Colon (tissue), 2 donors: ENCODE measurements around the gene CUX1.
"Not testable (repeated sequence)": the region's sequence is repeated elsewhere in the genome, so short reads cannot be mapped to it uniquely, and the experiment has no call there.

Experiments used
- FAIRE-seq: peaks from 2 replicates; lab custom pipeline; 2012; peaks lifted over from hg19 to GRCh38; lab: Jason Lieb, UNC
- donor health status: control.
- donor health status: control.

Gene CUX1

GRCh38 chr7:101795461-101795860 is 22.0 kb upstream of the CUX1 start:
- no peak for FAIRE-seq

DNA sequence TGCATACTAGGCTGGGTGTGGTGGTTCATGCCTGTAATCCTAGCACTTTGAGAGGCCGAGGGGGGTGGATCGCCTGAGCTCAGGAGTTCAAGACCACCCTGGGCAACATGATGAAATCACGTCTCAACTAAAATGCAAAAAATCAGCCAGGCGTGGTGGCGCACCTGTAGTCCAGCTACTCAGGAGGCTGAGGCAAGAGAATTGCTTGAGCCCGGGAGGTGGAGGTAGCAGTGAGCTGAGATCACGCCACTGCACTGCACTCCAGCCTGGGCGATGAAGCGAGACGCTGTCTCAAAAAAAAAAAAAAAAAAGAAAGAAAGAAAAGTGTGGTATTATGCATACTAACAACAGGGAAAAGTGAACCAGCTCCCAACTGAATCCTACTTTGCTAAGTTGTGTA is 19.3 kb upstream of the CUX1 start:
- not testable (repeated sequence) for FAIRE-seq

DNA sequence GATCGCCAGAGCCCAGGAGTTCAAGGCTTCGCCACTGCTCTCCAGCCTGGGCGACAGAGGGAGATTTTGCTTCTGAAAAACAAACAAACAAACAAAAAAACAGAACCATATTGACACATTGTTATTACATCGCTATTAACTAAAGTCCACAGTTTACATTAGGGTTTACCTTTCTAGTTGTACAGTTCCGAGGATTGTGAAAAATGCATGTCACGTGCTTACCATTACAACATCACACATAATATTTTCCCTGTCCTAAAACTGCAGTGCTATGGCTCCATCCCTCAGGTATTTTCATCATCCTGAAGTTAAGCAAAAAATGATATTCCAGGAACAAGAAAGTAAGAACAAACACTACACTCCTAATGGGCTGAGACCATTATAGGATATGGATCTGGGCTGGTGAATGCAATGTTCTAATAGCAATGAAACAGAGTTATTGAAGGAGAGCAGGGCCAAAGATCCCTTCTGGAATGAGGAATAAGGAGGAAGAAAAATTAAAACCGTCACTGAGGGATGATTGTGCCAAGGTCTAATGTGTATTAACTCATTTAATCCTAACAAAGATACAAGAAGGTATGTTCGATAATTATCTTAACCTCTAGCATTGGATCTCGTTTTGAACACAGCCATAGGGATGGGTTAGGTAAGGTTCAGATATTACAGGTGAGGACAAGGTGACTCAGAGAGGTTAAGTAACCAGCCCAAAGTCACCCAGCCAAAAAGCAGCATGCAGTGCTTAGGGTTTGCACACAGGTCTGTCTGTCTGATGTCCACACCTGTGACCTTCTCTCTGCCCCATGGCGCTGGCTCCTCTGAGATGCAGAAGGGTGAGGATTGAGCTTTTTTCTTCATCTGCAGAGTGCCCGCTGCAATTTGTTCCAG is 14.0 kb upstream of the CUX1 start:
- no peak for FAIRE-seq

DNA sequence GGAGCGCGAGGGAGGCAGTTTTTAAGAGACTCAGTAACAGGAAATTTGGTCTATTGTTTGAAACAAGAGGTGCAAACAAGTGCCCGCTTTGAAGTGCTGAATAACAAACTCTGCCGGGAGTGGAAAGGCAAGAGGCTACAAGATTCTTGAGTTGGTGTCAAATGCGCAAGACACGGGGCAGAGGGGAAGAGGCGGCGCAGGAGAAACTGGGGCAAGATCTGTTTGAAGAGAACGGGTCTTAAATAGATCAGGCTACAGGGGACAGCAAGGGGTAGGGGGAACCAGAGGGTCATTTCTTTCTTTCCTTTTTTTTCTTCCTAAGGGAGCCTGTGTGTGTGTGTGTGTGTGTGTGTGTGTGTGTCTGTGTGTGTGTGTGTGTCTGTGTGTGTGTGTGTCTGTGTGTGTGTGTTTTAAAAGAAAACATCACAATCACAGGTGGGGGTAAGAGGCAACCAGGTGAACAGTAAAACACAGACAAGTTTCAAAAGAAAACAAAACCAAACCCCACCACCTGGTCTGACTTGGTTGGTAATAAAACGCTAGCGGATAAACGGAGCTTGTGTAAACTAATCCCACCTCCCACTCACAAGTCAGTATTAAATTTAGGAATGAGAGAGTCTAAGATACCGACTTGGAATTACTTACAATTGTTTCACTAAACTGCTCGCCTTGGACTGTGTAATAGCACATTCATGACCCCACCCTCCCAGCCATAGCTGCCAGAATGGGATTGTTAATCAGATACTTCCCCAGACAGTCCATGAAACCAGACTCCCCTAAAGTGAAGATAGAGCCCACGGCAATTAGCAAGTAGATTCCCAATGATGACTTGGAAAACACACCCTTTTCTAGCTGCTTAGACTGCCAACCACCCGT is 13.1 kb upstream of the CUX1 start:
- no peak for FAIRE-seq

GRCh38 chr7:101804967-101805366 is 12.5 kb upstream of the CUX1 start:
- no peak for FAIRE-seq

GRCh38 chr7:101812595-101812994 is 4.8 kb upstream of the CUX1 start:
- no peak for FAIRE-seq

DNA sequence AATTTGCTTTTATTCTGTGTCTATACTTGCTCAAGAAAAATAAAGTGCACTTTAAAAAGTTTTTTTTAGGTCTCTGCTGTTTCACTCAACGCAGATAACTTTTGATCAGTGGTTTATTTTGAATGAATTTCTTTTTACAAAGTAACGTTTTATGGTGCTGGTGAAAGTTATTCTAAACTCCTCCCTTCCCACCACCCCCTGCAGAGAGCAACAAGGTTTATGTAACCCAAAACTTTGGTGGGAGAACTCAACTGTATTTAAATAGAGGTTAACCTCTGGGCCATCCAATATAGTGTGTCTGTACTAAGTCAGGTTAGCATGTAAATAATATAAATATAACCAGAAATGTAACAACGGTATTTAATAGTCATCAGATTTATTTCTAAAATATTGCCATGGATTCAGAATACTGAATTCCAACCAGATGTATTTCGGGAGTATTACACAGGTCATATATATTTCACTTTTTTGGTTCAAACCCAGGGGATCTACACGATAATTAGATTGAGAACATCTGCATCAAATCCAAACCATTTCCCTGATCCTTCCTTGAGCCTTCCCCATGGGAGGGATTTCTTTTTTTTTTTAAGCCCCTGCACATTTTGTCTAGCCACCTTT is 3.9 kb upstream of the CUX1 start:
- FAIRE-seq = no peak

- no peak for FAIRE-seq
Measured at GRCh38 chr7:101814081-101814990, 3.1 kb upstream of the CUX1 start.

DNA sequence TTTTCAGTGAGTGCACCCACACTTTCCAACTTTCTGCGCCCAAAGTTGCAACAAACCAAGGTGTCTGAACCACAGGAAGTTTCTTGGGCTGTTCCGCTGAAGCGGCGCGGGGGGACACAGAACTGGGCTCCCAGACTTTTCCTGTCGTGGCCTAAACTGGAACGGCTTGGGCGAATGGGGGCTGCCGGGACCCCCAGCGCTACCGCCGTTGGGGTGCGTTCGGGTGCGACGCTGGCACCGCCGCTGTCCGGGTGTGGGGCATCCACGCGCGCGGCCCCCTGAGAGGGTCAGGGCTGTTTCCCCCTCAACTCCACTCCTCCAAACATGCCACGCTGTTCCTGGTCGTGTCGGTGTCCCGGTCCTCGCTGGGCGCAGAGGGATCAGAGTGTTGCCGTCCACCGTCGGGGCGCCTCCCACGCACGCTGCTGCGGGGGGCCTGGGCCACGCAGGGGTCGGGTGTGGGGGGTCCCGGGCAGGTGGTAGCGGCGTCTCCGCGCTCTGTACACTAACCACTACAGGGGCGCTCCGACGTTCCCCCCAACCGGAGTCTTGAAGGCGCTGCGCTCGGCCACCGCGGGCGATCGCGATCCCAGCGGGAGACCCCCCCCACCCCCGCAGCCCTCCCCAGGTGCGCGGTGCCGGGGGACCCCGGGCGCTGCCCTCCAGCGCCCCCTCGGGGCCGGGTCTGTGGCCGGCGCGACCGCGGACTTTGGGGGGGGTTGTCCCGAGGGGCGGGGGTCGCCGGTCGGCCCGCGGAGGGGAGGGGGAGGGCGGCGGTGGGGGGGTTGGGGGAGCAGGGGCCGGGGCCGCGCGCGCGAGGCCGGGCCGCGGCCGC is 2.2 kb upstream of the CUX1 start:
- no peak for FAIRE-seq

DNA sequence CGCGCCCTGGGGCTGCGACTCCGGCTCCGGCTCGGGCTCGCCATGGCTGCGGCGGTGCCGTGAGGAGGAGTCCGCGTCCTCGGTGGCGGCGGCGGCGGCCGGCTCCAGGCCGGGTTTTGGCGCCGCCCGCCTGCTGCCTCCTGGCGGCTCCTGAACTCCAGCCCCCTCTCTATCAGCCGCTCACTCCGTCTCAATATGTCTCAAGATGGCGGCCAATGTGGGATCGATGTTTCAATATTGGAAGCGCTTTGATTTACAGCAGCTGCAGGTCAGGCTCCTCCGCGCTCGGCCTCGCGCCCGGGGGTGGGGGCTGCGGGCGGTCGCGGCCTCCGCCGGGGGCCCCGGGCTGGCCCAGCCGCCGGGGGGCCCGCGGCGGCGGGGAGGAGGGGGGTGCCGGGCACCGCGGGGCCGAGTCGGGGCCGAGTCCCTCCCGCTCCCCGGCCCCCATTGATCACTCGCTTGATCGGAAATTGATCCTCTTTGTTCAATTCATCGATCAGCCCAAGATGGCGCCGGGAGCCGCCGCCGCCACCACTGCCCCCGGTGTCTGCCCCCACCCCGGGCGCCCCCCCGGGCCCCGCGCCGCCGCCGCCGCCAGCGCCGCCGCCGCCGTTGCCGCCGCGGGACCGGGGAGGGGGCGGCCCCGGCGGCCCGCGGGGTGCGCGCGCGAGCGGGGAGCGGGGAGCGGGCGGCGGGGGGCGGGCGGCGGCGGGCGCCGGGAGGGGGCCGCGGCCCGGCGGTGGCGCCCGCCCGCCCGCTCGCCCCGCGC is 1.4 kb upstream of the CUX1 start:
- FAIRE-seq = no peak

DNA sequence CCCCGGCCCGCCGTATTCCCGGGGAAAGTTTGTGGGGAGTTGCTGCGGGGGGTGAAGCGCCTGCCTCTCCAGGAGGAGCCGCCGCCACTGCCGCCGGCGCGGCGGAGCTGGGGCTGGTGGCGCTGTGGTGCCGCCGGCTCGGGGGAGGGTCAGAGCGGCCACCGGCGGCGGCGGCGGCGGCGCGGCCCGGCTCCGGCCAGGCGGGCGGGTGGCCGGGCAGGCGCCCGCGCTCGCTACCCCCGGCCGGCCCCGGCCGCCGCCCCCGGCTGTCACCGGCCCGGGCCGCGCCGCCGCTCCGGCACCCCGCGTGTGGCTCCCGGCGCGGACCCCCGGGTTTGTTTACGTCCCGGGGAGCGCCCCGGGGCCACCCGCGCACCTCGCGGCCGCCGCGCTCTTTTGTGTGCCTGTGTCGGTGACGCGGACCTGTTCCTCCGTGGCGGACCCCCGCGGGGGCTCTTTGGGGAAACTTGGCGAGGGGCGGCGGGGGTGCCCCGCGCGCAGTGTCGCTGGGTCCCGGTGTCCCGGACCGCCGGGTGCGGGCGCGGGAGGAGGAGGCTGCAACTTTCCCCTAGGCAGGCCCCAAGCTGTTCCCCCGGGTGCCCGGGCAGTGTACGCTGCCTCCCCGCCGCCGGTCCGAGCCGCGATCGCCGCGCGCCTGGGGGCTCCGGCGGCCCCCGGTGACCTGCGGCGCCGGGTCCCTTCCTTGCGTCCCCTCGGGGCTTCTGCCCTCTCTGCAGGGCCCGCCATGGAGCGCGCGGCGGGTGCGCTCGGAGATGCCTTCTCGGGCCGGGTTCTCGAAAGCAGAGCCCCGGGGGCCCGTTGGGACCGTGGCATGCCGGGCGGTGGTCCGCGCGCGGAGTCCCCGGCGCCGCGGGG is 593 bp upstream of the CUX1 start:
- FAIRE-seq = no peak

DNA sequence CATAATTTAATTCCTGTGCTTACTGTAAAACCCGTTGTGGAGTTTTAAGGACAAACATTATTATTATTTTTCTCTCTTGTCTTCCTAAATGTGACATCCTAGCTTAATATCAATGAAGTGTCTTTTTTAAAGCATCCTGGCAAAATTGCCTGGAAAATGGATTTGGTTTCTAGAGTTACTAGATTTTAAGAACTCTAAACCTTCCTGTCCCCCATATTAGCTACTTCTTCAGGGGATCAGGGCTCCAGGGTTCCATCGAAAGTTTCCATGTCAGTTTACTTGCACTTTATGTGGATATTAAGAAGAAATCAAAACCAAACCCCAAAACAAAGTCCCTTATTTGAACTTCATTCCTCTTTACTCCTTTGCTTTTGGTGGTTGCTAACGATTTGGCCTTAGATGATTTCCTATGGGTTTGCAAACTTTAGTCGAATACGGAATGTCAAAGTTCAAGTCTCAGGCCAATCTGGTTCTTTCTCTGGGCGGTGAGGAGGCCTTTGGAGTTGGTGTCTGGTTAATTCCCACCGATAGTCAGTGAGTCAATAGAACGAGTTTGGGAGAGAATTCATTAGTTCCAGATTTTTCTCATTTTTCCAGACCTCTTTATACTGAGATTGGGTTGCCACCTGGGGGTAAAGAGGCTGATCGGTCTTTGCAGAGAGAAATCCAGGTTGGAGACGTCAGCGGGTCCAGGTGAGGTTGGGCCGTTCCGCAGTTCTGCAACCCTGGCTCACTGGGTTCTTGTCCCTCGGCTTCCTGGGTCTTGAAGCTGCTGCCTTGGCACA is 1.1 kb downstream of the CUX1 start:
- FAIRE-seq = no peak

GRCh38 chr7:101819183-101819582 is 1.8 kb downstream of the CUX1 start:
- FAIRE-seq = no peak

DNA sequence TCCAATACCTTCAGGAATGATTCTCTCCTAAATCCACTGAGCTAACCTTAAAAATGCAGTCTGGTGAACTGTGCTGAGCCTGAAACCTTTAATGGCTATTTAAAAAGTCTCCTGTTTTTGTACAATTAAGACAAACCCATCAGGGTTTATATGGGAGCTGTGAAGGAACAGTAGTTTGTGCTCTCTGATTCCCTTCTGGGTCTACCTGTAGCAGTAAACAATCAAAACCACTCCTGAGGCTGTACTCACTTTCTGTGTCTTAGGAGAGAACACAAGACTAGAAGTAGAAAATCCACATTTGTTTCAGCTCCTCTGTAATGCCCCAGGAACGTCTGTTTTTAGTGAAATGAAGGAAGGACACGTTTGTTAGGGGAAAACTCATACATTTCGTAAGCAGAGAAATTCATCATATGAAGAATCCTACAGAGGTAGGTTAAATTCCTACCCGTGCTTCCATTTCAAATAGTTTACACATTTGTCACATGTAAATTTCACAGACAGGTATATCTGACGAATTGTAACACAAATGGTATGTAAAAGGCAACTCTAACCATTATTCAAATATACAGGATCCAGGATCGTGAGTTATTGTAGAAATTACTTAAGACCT is 2.6 kb downstream of the CUX1 start:
- FAIRE-seq = no peak

- no peak for FAIRE-seq
Measured at GRCh38 chr7:101820703-101821102, 3.3 kb downstream of the CUX1 start.

DNA sequence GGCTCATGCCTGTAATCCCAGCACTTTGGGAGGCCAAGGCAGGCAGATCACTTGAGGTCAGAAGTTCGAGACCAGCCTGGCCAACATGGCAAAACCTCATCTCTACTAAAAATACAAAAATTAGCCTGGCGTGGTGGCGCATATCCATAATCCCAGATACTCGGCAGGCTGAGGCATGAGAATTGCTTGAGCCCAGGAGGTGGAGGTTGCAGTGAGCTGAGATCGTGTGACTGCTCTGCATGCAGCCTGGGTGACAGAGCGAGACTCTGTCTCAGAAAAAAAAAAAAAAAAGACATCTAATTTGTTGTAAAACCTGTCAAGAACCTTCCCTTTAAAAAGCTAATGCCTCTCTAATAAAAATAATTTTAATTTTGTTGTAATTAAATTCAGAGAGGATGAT is 5.2 kb downstream of the CUX1 start:
- FAIRE-seq = not testable (repeated sequence)

DNA sequence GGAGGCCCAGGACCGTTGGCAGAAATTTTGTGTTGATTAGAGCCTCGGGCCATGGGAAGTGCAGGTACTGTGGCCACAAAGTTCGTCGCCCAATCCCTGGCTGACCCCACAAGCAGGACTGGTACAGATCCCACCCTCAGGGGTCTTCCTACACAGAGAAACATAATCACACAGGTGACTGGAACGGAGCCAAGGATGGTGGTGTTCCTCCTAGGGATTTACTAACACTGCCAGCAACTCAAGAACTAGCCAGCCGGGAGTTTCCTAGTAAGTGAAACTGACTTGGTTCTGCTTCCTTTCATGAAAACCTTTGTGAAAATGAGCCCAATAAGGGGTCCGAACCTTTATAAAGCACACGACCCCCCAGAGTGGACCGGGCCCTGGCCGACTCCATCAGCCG is 5.7 kb downstream of the CUX1 start:
- no peak for FAIRE-seq

DNA sequence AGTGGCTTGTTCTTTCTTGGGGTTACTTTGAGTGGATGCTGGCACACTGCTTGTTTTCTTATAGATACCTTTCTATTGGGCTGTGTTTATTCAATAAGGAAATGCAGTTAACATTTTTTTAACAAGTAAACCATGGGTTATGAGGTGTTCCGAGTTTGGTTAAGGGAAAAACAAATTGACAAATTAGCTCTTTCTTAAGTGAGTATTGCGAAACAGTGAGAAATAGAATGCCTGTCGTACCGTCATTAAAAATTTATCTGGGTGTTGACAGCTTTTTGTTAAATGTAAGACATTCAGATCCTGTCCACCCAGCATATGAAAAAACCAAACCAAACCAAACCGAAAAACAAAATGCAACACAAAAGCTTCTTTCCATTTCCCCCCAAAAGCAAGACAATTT is 6.2 kb downstream of the CUX1 start:
- FAIRE-seq = no peak
